AG04450 (cell line): ENCODE data around the gene P2RY11. TPM values are rescaled to one million over a fixed set of nuclear protein-coding genes. Genes with fewer than 3 reads are reported as not detected.

ENCODE experiments used
- CTCF ChIA-PET: fragments of 300-600, 350-600 bp; formaldehyde crosslinking; extraction: SDS; loops from one replicate; lab custom pipeline; 2022; ENCODE audit warnings: antibody characterized with exemption, inconsistent platforms; lab: Charles Lee
- POLR2A ChIA-PET: fragments of 350-600 bp; formaldehyde crosslinking; extraction: SDS; loops from one replicate; lab custom pipeline; 2021; ENCODE audit warnings: antibody characterized with exemption, inconsistent platforms; lab: Yijun Ruan, JAX
- DNase-seq: peaks from one replicate; pipeline ENCODE4 v3.0.0-alpha.2; 2011; ENCODE audit warnings: low read depth, low spot score
- H3K27ac ChIP-seq: one replicate; pipeline ENCODE4 v1.5.1; 2012; ENCODE audit warnings: low read depth, low read length, control low read depth
- H3K27me3 ChIP-seq: one replicate; pipeline ENCODE4 v1.6.0; 2012; ENCODE audit warnings: low read length; ENCODE audit not compliant: control insufficient read depth, insufficient read depth
- H3K4me3 ChIP-seq: 2 replicates; pipeline ENCODE4 v1.5.1; 2011; ENCODE audit warnings: mild to moderate bottlenecking, low read depth, low read length, control low read depth
- H3K9me3 ChIP-seq: 2 replicates; pipeline ENCODE4 v1.5.1; 2012; ENCODE audit warnings: low read length; ENCODE audit not compliant: control insufficient read depth, insufficient read depth
- CTCF ChIP-seq: IDR thresholded peaks from 2 replicates; pipeline ENCODE4 v1.5.1; 2011; ENCODE audit warnings: low read depth, low read length, control low read depth, inconsistent platforms
- polyA plus RNA-seq: library from polyadenylated mRNA; depleted of rRNA; stranded (reverse); fragments of >200 nt; gene quantifications from 2 replicates; pipeline ENCODE4 v1.2.3, GENCODE V29; 2011

The P2RY11 gene
- polyA plus RNA-seq, 1 experiment = 1.0 TPM

DNA sequence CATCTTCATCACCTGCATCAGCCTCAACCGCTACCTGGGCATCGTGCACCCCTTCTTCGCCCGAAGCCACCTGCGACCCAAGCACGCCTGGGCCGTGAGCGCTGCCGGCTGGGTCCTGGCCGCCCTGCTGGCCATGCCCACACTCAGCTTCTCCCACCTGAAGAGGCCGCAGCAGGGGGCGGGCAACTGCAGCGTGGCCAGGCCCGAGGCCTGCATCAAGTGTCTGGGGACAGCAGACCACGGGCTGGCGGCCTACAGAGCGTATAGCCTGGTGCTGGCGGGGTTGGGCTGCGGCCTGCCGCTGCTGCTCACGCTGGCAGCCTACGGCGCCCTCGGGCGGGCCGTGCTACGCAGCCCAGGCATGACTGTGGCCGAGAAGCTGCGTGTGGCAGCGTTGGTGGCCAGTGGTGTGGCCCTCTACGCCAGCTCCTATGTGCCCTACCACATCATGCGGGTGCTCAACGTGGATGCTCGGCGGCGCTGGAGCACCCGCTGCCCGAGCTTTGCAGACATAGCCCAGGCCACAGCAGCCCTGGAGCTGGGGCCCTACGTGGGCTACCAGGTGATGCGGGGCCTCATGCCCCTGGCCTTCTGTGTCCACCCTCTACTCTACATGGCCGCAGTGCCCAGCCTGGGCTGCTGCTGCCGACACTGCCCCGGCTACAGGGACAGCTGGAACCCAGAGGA lies 2.6 kb downstream of the P2RY11 start:
- CTCF ChIA-PET = interaction anchor here (1.2 kb wide), 1 partner anchor 182 kb away, joined by 3 read pairs; no protein-coding TSS in a partner anchor
- DNase-seq = no peak

GRCh38 chr19:10114651-10115391 lies 3.3 kb downstream of the P2RY11 start:
- ChIA-PET POLR2A (interaction anchor here (2.8 kb wide), 1 partner anchor 9 kb away, joined by 19 read pairs; the partner anchor contains the start of gene PPAN), CTCF (no interaction called here)
- no peak overlapping the region for H3K27ac ChIP-seq
- no peak overlapping the region for H3K4me3 ChIP-seq
- DNase-seq = no peak
- H3K27me3 ChIP-seq = no peaks in the 10 kb centered on the region
- peaks cover 5% of the 10 kb centered on the region; the same call in 1 of the 2 replicates for H3K9me3 ChIP-seq
- no peak for TF ChIP-seq CTCF

More for the DNA sequence above, 2.6 kb downstream of the P2RY11 start:
- POLR2A ChIA-PET = interaction anchor here (0.6 to 2.8 kb wide), 4 partner anchors 8 to 21 kb away, joined by 3 to 19 read pairs (median 4); partner anchors contain the start of gene PPAN
- Histone ChIP-seq H3K27me3 (no peaks in the 10 kb centered on the region), H3K9me3 (peaks cover 5% of the 10 kb centered on the region; the same call in 1 of the 2 replicates), H3K4me3 (no peak overlapping the region), H3K27ac (no peak overlapping the region)
- no peak for TF ChIP-seq CTCF

DNA sequence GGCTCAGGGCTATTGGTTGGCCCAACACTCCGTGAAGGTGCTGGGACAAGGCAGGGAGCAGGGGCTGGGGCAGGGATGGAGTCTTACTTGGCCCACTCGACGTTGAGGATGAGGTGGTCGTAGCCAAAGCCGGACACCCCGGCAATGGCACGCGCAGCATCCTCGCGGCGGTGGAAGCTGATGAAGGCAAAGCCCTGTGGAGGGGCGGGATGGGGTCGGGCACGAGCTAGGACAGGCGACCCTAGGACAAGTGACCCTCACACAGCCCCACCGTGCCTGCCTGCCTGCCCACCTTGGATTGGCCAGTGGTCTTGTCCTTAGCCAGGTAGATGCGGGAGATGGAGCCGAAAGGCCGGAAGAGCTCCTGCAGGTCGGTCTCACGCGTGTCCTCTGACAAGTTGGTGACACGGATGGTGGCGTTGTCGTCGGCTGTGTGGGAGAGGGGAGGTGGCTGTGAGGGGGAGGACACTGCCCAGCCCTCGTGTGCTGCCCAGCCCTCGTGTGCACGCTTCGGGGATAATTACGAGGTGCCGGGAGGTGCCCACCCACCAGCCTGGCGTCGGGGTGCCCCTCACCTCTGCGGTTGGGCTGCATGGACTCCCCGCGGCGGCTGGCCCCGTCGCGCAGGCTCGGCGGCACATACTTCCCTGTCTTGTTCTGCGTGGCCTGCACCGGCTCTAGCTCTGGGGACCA lies 4.0 kb downstream of the P2RY11 start:
- ChIA-PET POLR2A (interaction anchor here (0.5 to 2.8 kb wide), 5 partner anchors 10 to 34 kb away, joined by 4 to 19 read pairs (median 6); partner anchors contain the start of gene PPAN), CTCF (no interaction called here)
- no peak for DNase-seq

DNA sequence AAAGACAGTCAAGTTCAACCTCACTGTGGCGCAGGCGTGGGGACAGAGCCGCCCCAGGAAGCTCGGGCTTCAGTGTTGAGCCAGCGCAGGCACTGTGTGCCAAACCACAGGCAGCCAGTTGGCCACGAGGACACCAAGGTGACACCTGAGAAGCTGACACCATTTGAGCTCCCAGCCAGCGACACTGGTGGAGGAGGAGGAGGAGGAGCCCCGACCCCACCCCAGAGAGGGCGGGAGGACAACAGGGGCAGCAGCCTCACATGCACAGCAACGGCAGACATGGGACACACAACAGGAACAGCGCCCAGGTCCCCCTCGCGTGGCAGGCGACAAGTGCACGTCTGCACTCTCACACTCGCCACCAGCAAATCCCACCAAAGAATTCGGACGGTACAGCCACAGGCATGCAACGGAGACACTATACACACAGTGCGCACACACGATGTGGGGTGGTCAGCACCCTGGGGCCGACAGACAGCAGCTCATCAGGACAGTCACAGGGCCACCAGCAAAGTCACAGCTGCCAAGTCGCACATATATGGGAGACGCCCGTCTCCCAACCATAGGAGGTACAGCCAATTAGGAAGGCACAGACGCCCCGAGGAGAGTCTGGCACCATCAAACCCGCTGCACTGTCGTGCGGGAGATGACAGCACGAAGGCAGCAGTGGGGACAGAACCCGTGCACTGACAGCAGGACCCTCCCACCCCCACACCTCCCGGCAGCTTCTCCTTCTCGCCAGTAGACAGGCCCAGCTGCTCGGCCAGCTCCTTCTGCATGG lies 4.8 kb downstream of the P2RY11 start:
- Histone ChIP-seq H3K27ac (no peak overlapping the region), H3K27me3 (no peaks in the 10 kb centered on the region), H3K9me3 (peaks cover 5% of the 10 kb centered on the region; the same call in 1 of the 2 replicates), H3K4me3 (no peak overlapping the region)
- POLR2A ChIA-PET = interaction anchor here (0.5 to 2.8 kb wide), 6 partner anchors 10 to 285 kb away, joined by 3 to 19 read pairs (median 5); partner anchors contain the start of gene PPAN
- CTCF ChIA-PET = no interaction called here
- no peak for TF ChIP-seq CTCF
- DNase-seq = no peak

More for the DNA sequence above, 4.0 kb downstream of the P2RY11 start:
- no peaks in the 10 kb centered on the region for H3K27me3 ChIP-seq
- H3K9me3 ChIP-seq = peaks cover 5% of the 10 kb centered on the region; the same call in 1 of the 2 replicates
- no peak overlapping the region for H3K4me3 ChIP-seq
- no peak overlapping the region for H3K27ac ChIP-seq
- no peak for TF ChIP-seq CTCF
